ENCODE measurements around the gene AFF1.
A peak's percentile ranks its signal among the peaks of the same experiment; 100 is the strongest.
"Not testable (repeated sequence)": the region's sequence is repeated elsewhere in the genome, so short reads cannot be mapped to it uniquely, and the experiment has no call there.

AFF1 gene

GRCh38 chr4:87037171-87037570 is 102.4 kb downstream of the AFF1 start:
- not testable (repeated sequence) for DNase-seq

GRCh38 chr4:87037671-87038334 is 103.0 kb downstream of the AFF1 start:
- no peak for DNase-seq

- DNase-seq: peak; percentile 40 to 60 (median 44)
Measured at GRCh38 chr4:87038837-87039615, 104.2 kb downstream of the AFF1 start.

- DNase-seq: no peak
Measured at GRCh38 chr4:87041141-87041540, 106.3 kb downstream of the AFF1 start.

GRCh38 chr4:87042221-87042620 is 107.4 kb downstream of the AFF1 start:
- no peak for DNase-seq

GRCh38 chr4:87042986-87043820 is 108.4 kb downstream of the AFF1 start:
- no peak for DNase-seq

GRCh38 chr4:87044511-87045233 is 109.9 kb downstream of the AFF1 start:
- peak; percentile 17 to 60 (median 52) for DNase-seq

- no peak for DNase-seq
Measured at GRCh38 chr4:87045234-87045558, 110.4 kb downstream of the AFF1 start.

- DNase-seq: no peak
Measured at GRCh38 chr4:87045659-87046058, 110.8 kb downstream of the AFF1 start.

- no peak for DNase-seq
Measured at GRCh38 chr4:87046121-87046551, 111.3 kb downstream of the AFF1 start.

- DNase-seq: no peak
Measured at GRCh38 chr4:87047281-87047798, 112.5 kb downstream of the AFF1 start.

- no peak for DNase-seq
Measured at GRCh38 chr4:87049508-87049907, 114.7 kb downstream of the AFF1 start.

- no peak for DNase-seq
Measured at GRCh38 chr4:87050596-87050995, 115.8 kb downstream of the AFF1 start.

GRCh38 chr4:87051121-87051713 is 116.4 kb downstream of the AFF1 start:
- DNase-seq: no peak

GRCh38 chr4:87052615-87053014 is 117.8 kb downstream of the AFF1 start:
- DNase-seq: no peak

- peak; percentile 44 to 85 (median 64) for DNase-seq
Measured at GRCh38 chr4:87053176-87053658, 118.4 kb downstream of the AFF1 start.

- DNase-seq: peak; percentile 35 to 60 (median 52)
Measured at GRCh38 chr4:87053802-87054767, 119.3 kb downstream of the AFF1 start.

GRCh38 chr4:87054900-87055299 is 120.1 kb downstream of the AFF1 start:
- DNase-seq: no peak

GRCh38 chr4:87055311-87055710 is 120.5 kb downstream of the AFF1 start:
- no peak for DNase-seq

- no peak for DNase-seq
Measured at GRCh38 chr4:87056881-87057280, 122.1 kb downstream of the AFF1 start.
